ENCODE measurements around the gene DROSHA. TPM values are rescaled to one million over a fixed set of nuclear protein-coding genes. Genes with fewer than 3 reads are reported as not detected.

Gene DROSHA
- total RNA-seq, 1 experiment from 2014 or later = 106 TPM

DNA sequence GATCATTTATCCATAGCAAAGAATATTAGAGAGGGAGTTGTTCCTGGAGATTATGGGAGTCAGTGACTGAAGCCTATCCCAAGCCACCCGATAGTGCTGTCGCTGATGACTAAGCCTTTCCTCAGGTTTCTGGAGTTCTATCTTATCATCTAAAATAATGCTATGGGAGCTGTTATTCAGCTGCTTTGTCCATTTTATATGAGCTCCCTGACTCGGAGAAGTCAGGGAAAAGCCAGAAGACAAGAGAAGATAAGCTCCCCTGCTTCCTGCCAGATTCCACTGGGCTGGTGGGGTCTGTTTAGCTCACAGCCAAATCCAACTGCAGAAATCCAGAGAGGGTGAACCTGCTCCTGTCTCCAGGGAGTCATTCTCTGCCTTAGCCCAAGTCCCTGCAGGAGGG lies 148.2 kb downstream of the DROSHA start:
- H2BK15ac ChIP-seq (ENCODE audit: low read depth, low read length) = no peak overlapping the region
- Mint-ChIP-seq H3K9me3 (peaks cover 13 to 15% of the 10 kb centered on the region in 2 experiments), H3K36me3 (ENCODE audit: insufficient read depth in 1 of 3, low read depth in 3 of 3) (peaks cover 8 to 18% (median 17%) of the 10 kb centered on the region in 3 experiments; a peak in 6 of 7 replicates), H3K4me1 (peaks cover 26 to 31% of the 10 kb centered on the region in 2 experiments), H3K4me3 (no peak overlapping the region), H3K27ac (no peak overlapping the region; a peak in 1 of 7 replicates), H3K27me3 (ENCODE audit: low read depth) (no peaks in the 10 kb centered on the region; the same call in none of the 2 replicates)
- no peak for DNase-seq
- H3K79me1 ChIP-seq (ENCODE audit: insufficient read depth, low read depth, low read length, poor library complexity, severe bottlenecking) = no peaks in the 10 kb centered on the region
- H3K27me3 ChIP-seq (ENCODE audit: insufficient read depth, low read length) = no peaks in the 10 kb centered on the region
- H3K4me1 ChIP-seq (ENCODE audit: insufficient read depth, low read length) = peaks cover 4% of the 10 kb centered on the region; the same call in 1 of the 2 replicates
- no peak overlapping the region for H3K23ac ChIP-seq (ENCODE audit: insufficient read length, low read depth, low read length)
- no peak overlapping the region for H3K4me2 ChIP-seq (ENCODE audit: insufficient read depth, insufficient read length, low read length)
- H2AFZ ChIP-seq (ENCODE audit: low read length) = no peak overlapping the region
- H3K14ac ChIP-seq (ENCODE audit: insufficient read depth, low read length) = no peak overlapping the region
- H3K23me2 ChIP-seq (ENCODE audit: insufficient read length, low read depth, low read length, poor library complexity, severe bottlenecking) = no peaks in the 10 kb centered on the region
- H3K9me3 ChIP-seq (ENCODE audit: control insufficient read depth, low read depth, low read length) = peaks cover 9% of the 10 kb centered on the region
- no peak overlapping the region for H3K4ac ChIP-seq (ENCODE audit: low read depth, low read length)
- no peak overlapping the region for H3T11ph ChIP-seq (ENCODE audit: low read length)
- H3K9ac ChIP-seq (ENCODE audit: extremely low read depth, insufficient read length, low read length) = no peak overlapping the region
- no peak overlapping the region for H4K8ac ChIP-seq (replicated peaks; ENCODE audit: insufficient read length, low read depth, low read length)
- no CpG with 5 or more reads among the region's 3 CpGs for whole genome bisulfite sequencing (ENCODE audit: extremely low coverage, insufficient read length, low lambda C conversion rate)
- no peak overlapping the region for H2BK20ac ChIP-seq (ENCODE audit: low read depth, low read length, poor library complexity, severe bottlenecking)
- H4K20me1 ChIP-seq (ENCODE audit: control insufficient read depth, insufficient read depth, insufficient read length) = no peaks in the 10 kb centered on the region
- H3K79me2 ChIP-seq (ENCODE audit: insufficient read depth, low read length) = no peaks in the 10 kb centered on the region
- H4K5ac ChIP-seq (ENCODE audit: insufficient read length, low read depth, low read length) = no peak overlapping the region
- no peak overlapping the region for H2BK12ac ChIP-seq (ENCODE audit: insufficient read length, low read depth, low read length)
- TF ChIP-seq, protein P1, sequence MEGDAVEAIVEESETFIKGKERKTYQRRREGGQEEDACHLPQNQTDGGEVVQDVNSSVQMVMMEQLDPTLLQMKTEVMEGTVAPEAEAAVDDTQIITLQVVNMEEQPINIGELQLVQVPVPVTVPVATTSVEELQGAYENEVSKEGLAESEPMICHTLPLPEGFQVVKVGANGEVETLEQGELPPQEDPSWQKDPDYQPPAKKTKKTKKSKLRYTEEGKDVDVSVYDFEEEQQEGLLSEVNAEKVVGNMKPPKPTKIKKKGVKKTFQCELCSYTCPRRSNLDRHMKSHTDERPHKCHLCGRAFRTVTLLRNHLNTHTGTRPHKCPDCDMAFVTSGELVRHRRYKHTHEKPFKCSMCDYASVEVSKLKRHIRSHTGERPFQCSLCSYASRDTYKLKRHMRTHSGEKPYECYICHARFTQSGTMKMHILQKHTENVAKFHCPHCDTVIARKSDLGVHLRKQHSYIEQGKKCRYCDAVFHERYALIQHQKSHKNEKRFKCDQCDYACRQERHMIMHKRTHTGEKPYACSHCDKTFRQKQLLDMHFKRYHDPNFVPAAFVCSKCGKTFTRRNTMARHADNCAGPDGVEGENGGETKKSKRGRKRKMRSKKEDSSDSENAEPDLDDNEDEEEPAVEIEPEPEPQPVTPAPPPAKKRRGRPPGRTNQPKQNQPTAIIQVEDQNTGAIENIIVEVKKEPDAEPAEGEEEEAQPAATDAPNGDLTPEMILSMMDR (conservative IDR thresholded peaks at IDR 0.05) = no peak
- no peak overlapping the region for H2BK120ac ChIP-seq (ENCODE audit: low read depth, low read length, poor library complexity, severe bottlenecking)
- H3K27ac ChIP-seq (ENCODE audit: insufficient read length, low read depth, low read length) = no peak overlapping the region
- H2AK5ac ChIP-seq (ENCODE audit: insufficient read length, low read length) = no peak overlapping the region
- no peak overlapping the region for H2BK5ac ChIP-seq (ENCODE audit: insufficient read length, low read length)
- no peak overlapping the region for H4K91ac ChIP-seq (ENCODE audit: insufficient read length, low read depth, low read length)
- H3K18ac ChIP-seq (ENCODE audit: insufficient read length, low read depth, low read length) = no peak overlapping the region
- H3K56ac ChIP-seq (ENCODE audit: insufficient read length, low read depth, low read length) = no peak overlapping the region

All from H9 (cell line).